H9 (cell line): Measurements from ENCODE around the gene RSBN1L. TPM values are rescaled to one million over a fixed set of nuclear protein-coding genes. Genes with fewer than 3 reads are reported as not detected.

Source experiments
- DNase-seq: peaks from one replicate; pipeline ENCODE4 v3.0.0-alpha.2; 2017
- H2AFZ ChIP-seq: one replicate; pipeline ENCODE4 v1.6.1; 2013; ENCODE audit warnings: mild to moderate bottlenecking, low read length, control low read depth, moderate library complexity
- H2AK5ac ChIP-seq: 2 replicates; pipeline ENCODE4 v1.6.1; 2013; ENCODE audit warnings: low read length, control low read depth, mixed read lengths; ENCODE audit not compliant: insufficient read length
- H2BK120ac ChIP-seq: one replicate; pipeline ENCODE4 v1.6.1; 2013; ENCODE audit warnings: low read depth, mild to moderate bottlenecking, low read length, control low read depth, inconsistent platforms; ENCODE audit not compliant: poor library complexity, severe bottlenecking
- H2BK12ac ChIP-seq: 2 replicates; pipeline ENCODE4 v1.6.1; 2013; ENCODE audit warnings: low read length, control low read depth, mixed read lengths, low read depth; ENCODE audit not compliant: insufficient read length
- H2BK15ac ChIP-seq: 2 replicates; pipeline ENCODE4 v1.6.1; 2013; ENCODE audit warnings: low read depth, low read length, control low read depth
- H2BK20ac ChIP-seq: one replicate; pipeline ENCODE4 v1.6.1; 2013; ENCODE audit warnings: low read depth, mild to moderate bottlenecking, low read length, control low read depth, inconsistent platforms; ENCODE audit not compliant: poor library complexity, severe bottlenecking
- H2BK5ac ChIP-seq: 2 replicates; pipeline ENCODE4 v1.6.1; 2013; ENCODE audit warnings: low read length, control low read depth, mixed read lengths; ENCODE audit not compliant: insufficient read length
- H3K14ac ChIP-seq: 2 replicates; pipeline ENCODE4 v1.6.1; 2013; ENCODE audit warnings: low read length, control low read depth; ENCODE audit not compliant: insufficient read depth
- H3K18ac ChIP-seq: 2 replicates; pipeline ENCODE4 v1.6.1; 2013; ENCODE audit warnings: low read depth, mild to moderate bottlenecking, mixed read lengths, low read length, control low read depth; ENCODE audit not compliant: insufficient read length
- H3K23ac ChIP-seq: 2 replicates; pipeline ENCODE4 v1.6.1; 2013; ENCODE audit warnings: low read length, control low read depth, mixed read lengths, low read depth; ENCODE audit not compliant: insufficient read length
- H3K23me2 ChIP-seq: 2 replicates; pipeline ENCODE4 v1.6.1; 2013; ENCODE audit warnings: low read depth, mild to moderate bottlenecking, mixed read lengths, low read length, control low read depth; ENCODE audit not compliant: insufficient read length, poor library complexity, severe bottlenecking
- H3K27ac ChIP-seq: 2 replicates; pipeline ENCODE4 v1.5.1; 2013; ENCODE audit warnings: low read length, control low read depth, mixed read lengths, low read depth; ENCODE audit not compliant: insufficient read length
- H3K27me3 ChIP-seq: 2 replicates; pipeline ENCODE4 v1.6.1; 2013; ENCODE audit warnings: low read length, control low read depth, inconsistent platforms; ENCODE audit not compliant: insufficient read depth
- H3K4ac ChIP-seq: 2 replicates; pipeline ENCODE4 v1.6.1; 2013; ENCODE audit warnings: low read depth, mild to moderate bottlenecking, control low read depth, inconsistent platforms, low read length, moderate library complexity
- H3K4me1 ChIP-seq: 2 replicates; pipeline ENCODE4 v1.6.1; 2013; ENCODE audit warnings: low read length, control low read depth, inconsistent platforms; ENCODE audit not compliant: insufficient read depth
- H3K4me2 ChIP-seq: 2 replicates; pipeline ENCODE4 v1.6.1; 2013; ENCODE audit warnings: low read length, control low read depth, mixed read lengths; ENCODE audit not compliant: insufficient read length, insufficient read depth
- H3K56ac ChIP-seq: 2 replicates; pipeline ENCODE4 v1.6.1; 2013; ENCODE audit warnings: low read depth, mild to moderate bottlenecking, mixed read lengths, low read length, control low read depth; ENCODE audit not compliant: insufficient read length
- H3K79me1 ChIP-seq: 2 replicates; pipeline ENCODE4 v1.6.1; 2013; ENCODE audit warnings: low read depth, mild to moderate bottlenecking, moderate library complexity, low read length, control low read depth, inconsistent platforms; ENCODE audit not compliant: insufficient read depth, poor library complexity, severe bottlenecking
- H3K79me2 ChIP-seq: 2 replicates; pipeline ENCODE4 v1.6.1; 2013; ENCODE audit warnings: low read length, control low read depth, inconsistent platforms; ENCODE audit not compliant: insufficient read depth
- H3K9ac ChIP-seq: 2 replicates; pipeline ENCODE4 v1.6.1; 2013; ENCODE audit warnings: low read length, control low read depth, mixed read lengths; ENCODE audit not compliant: insufficient read length; ENCODE audit errors: extremely low read depth
- H3K9me3 ChIP-seq: one replicate; pipeline ENCODE4 v1.6.1; 2013; ENCODE audit warnings: low read depth, low read length, inconsistent platforms; ENCODE audit not compliant: control insufficient read depth
- H3T11ph ChIP-seq: one replicate; pipeline ENCODE4 v1.6.1; 2013; ENCODE audit warnings: mild to moderate bottlenecking, low read length, control low read depth, inconsistent platforms
- H4K20me1 ChIP-seq: one replicate; pipeline ENCODE4 v1.6.1; 2013; ENCODE audit not compliant: control insufficient read depth, insufficient read length, insufficient read depth
- H4K5ac ChIP-seq: 2 replicates; pipeline ENCODE4 v1.6.1; 2013; ENCODE audit warnings: low read depth, mild to moderate bottlenecking, mixed read lengths, low read length, control low read depth; ENCODE audit not compliant: insufficient read length
- H4K8ac ChIP-seq: replicated peaks from 2 replicates; pipeline ENCODE4 v1.6.1; 2013; ENCODE audit warnings: low read length, control low read depth, mixed read lengths, low read depth; ENCODE audit not compliant: insufficient read length
- H4K91ac ChIP-seq: 2 replicates; pipeline ENCODE4 v1.6.1; 2013; ENCODE audit warnings: low read depth, mild to moderate bottlenecking, moderate library complexity, mixed read lengths, low read length, control low read depth; ENCODE audit not compliant: insufficient read length
- H3K27ac Mint-ChIP-seq, 3 experiments: 2 replicates in 2 of 3; 3 replicates in 1 of 3; pipeline ENCODE4 v1.8.0; 2020 to 2021; ENCODE audit warnings: mixed read lengths in 3 of 3, mild to moderate bottlenecking in 1 of 3, moderate library complexity in 1 of 3
- H3K27me3 Mint-ChIP-seq: 2 replicates; pipeline ENCODE4 v1.8.0; 2021; ENCODE audit warnings: low read depth, mild to moderate bottlenecking, moderate library complexity, mixed read lengths
- H3K36me3 Mint-ChIP-seq, 3 experiments: 2 replicates in 2 of 3; 3 replicates in 1 of 3; pipeline ENCODE4 v1.8.0; 2020 to 2021; ENCODE audit warnings: low read depth in 3 of 3, mixed read lengths in 3 of 3; ENCODE audit not compliant: insufficient read depth in 1 of 3
- H3K4me1 Mint-ChIP-seq, 2 experiments: 2 replicates each; pipeline ENCODE4 v1.8.0; 2020; ENCODE audit warnings: mixed read lengths in 2 of 2
- H3K4me3 Mint-ChIP-seq, 2 experiments: 2 replicates in 1 of 2; 3 replicates in 1 of 2; pipeline ENCODE4 v1.8.0; 2020 to 2021; ENCODE audit warnings: mild to moderate bottlenecking in 2 of 2, mixed read lengths in 2 of 2, moderate library complexity in 1 of 2
- H3K9me3 Mint-ChIP-seq, 2 experiments: 2 replicates in 1 of 2; 3 replicates in 1 of 2; pipeline ENCODE4 v1.8.0; 2020; ENCODE audit warnings: mild to moderate bottlenecking in 2 of 2, mixed read lengths in 2 of 2, moderate library complexity in 1 of 2
- WGBS: extraction: QIAGEN DNeasy Blood & Tissue Kit; methylation state at CpG from one replicate; pipeline ENCODE4 v1.1.7; 2013; ENCODE audit warnings: missing lambda C conversion rate, low lambda C conversion rate, mixed read lengths; ENCODE audit not compliant: insufficient read length; ENCODE audit errors: extremely low coverage; 5-methylcytosine and 5-hydroxymethylcytosine counted together
- total RNA-seq: library from RNA; stranded (reverse); gene quantifications from 2 replicates; pipeline ENCODE4 v1.2.1, GENCODE V29; 2021
- TF ChIP-seq, protein P1 (sequence below): fragments of 200-600 bp; sonication (generic); conservative IDR thresholded peaks from 3 replicates; pipeline ENCODE4 v1.8.0; 2021; ENCODE audit warnings: antibody characterized with exemption, mild to moderate bottlenecking

Gene RSBN1L
- total RNA-seq, 1 experiment from 2014 or later, result 20.6 TPM

DNA sequence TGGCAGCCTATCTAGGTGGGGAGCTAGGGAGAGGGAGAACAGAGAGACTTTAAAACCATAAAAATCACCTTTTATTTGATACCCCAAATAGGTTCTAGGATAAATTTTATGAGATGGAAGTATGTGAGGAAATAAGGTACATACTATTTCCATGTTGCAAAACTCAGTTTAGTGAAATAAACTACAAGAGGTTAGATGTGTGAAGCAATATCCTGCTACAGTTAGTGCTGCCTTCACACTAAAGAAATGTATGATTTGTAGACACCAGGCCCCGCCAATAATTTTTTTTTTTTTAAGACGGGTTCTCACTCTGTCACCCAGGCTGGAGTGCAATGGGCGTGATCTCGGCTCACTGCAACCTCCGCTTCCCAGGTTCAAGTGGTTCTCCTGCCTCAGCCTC, 34.4 kb upstream of the RSBN1L start:
- Histone ChIP-seq H3K4ac (no peak overlapping the region), H4K8ac (no peak overlapping the region), H3K79me2 (no peaks in the 10 kb centered on the region), H2BK12ac (no peak overlapping the region), H3K79me1 (no peaks in the 10 kb centered on the region), H4K20me1 (no peaks in the 10 kb centered on the region), H3K18ac (no peak overlapping the region), H2AFZ (no peak overlapping the region), H3K23me2 (no peaks in the 10 kb centered on the region), H3K9me3 (no peaks in the 10 kb centered on the region), H3K27me3 (no peaks in the 10 kb centered on the region), H3K27ac (no peak overlapping the region), H3T11ph (no peak overlapping the region), H3K4me1 (no peaks in the 10 kb centered on the region), H3K4me2 (no peak overlapping the region), H2BK20ac (no peak overlapping the region), H4K91ac (no peak overlapping the region), H3K9ac (no peak overlapping the region), H2BK15ac (no peak overlapping the region), H3K14ac (no peak overlapping the region), H3K56ac (no peak overlapping the region), H4K5ac (no peak overlapping the region), H2BK120ac (no peak overlapping the region), H2BK5ac (no peak overlapping the region), H3K23ac (no peak overlapping the region), H2AK5ac (no peak overlapping the region)
- H3K36me3 Mint-ChIP-seq, result peaks cover 0 to 21% (median 0%) of the 10 kb centered on the region in 3 experiments; a peak in 4 of 7 replicates
- no peak for DNase-seq
- no peak overlapping the region for H3K4me3 Mint-ChIP-seq
- H3K4me1 Mint-ChIP-seq, result peaks cover 0 to 2% of the 10 kb centered on the region in 2 experiments; a peak in 1 of 4 replicates
- WGBS, result no CpG with 5 or more reads among the region's 5 CpGs
- H3K27me3 Mint-ChIP-seq, result no peaks in the 10 kb centered on the region
- no peak overlapping the region for H3K27ac Mint-ChIP-seq
- no peaks in the 10 kb centered on the region; a peak in 1 of 5 replicates for H3K9me3 Mint-ChIP-seq
- TF ChIP-seq, protein P1, sequence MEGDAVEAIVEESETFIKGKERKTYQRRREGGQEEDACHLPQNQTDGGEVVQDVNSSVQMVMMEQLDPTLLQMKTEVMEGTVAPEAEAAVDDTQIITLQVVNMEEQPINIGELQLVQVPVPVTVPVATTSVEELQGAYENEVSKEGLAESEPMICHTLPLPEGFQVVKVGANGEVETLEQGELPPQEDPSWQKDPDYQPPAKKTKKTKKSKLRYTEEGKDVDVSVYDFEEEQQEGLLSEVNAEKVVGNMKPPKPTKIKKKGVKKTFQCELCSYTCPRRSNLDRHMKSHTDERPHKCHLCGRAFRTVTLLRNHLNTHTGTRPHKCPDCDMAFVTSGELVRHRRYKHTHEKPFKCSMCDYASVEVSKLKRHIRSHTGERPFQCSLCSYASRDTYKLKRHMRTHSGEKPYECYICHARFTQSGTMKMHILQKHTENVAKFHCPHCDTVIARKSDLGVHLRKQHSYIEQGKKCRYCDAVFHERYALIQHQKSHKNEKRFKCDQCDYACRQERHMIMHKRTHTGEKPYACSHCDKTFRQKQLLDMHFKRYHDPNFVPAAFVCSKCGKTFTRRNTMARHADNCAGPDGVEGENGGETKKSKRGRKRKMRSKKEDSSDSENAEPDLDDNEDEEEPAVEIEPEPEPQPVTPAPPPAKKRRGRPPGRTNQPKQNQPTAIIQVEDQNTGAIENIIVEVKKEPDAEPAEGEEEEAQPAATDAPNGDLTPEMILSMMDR, result no peak
